SK-N-SH treated with all-trans-retinoic acid at 6 μM for 48 hours (cell line): Measurements from ENCODE around the gene SH3RF1.

Experiments
- ATAC-seq: fragments of 200-7000 bp; cut with Tn5 transposase; 3 replicates; pipeline ENCODE4 v1.9.1; 2020; ENCODE audit warnings: mild to moderate bottlenecking, moderate library complexity
- ARNTL ChIP-seq: fragments of 450-650 bp; formaldehyde crosslinking; IDR thresholded peaks from 2 replicates; pipeline ENCODE4 v1.5.0; 2020; ENCODE audit warnings: low read depth, mild to moderate bottlenecking, moderate library complexity, borderline replicate concordance
- BACH2 ChIP-seq: fragments of 250-450 bp; sonication (Bioruptor Pico); IDR thresholded peaks from 2 replicates; pipeline ENCODE4 v1.9.0; 2021; ENCODE audit warnings: mild to moderate bottlenecking, borderline replicate concordance
- CSDC2 ChIP-seq: fragments of 250-450 bp; sonication (Bioruptor Pico); IDR thresholded peaks from 2 replicates; pipeline ENCODE4 v1.5.0; 2020; ENCODE audit warnings: mild to moderate bottlenecking, moderate library complexity
- ESRRG ChIP-seq: fragments of 250-450 bp; sonication (Bioruptor Pico); IDR thresholded peaks from 2 replicates; pipeline ENCODE4 v1.6.1; 2021; ENCODE audit warnings: mild to moderate bottlenecking
- GLIS3 ChIP-seq: fragments of 250-450 bp; sonication (Bioruptor Pico); IDR thresholded peaks from 2 replicates; pipeline ENCODE4 v1.5.0; 2020; ENCODE audit warnings: mild to moderate bottlenecking, moderate library complexity
- ISL1 ChIP-seq: fragments of 250-450 bp; sonication (Bioruptor Pico); IDR thresholded peaks from 2 replicates; pipeline ENCODE4 v2.1.2; 2022; ENCODE audit warnings: mild to moderate bottlenecking, moderate library complexity
- OSR1 ChIP-seq: fragments of 250-450 bp; sonication (Bioruptor Pico); IDR thresholded peaks from 2 replicates; pipeline ENCODE4 v1.8.0; 2022; ENCODE audit warnings: moderate library complexity, mild to moderate bottlenecking, inconsistent platforms
- PPARA ChIP-seq: fragments of 250-450 bp; sonication (Bioruptor Pico); IDR thresholded peaks from 2 replicates; pipeline ENCODE4 v1.5.0; 2020; ENCODE audit warnings: mild to moderate bottlenecking, borderline replicate concordance
- RARB ChIP-seq: fragments of 250-450 bp; sonication (Bioruptor Pico); IDR thresholded peaks from 2 replicates; pipeline ENCODE4 v1.8.0; 2021; ENCODE audit warnings: mild to moderate bottlenecking, moderate library complexity
- SNAI2 ChIP-seq: fragments of 250-450 bp; sonication (Bioruptor Pico); IDR thresholded peaks from 2 replicates; pipeline ENCODE4 v1.5.0; 2020; ENCODE audit warnings: mild to moderate bottlenecking, moderate library complexity
- TCF4 ChIP-seq: fragments of 250-450 bp; sonication (Bioruptor Pico); IDR thresholded peaks from 2 replicates; pipeline ENCODE4 v1.8.0; 2021; ENCODE audit warnings: mild to moderate bottlenecking, moderate library complexity, borderline replicate concordance
- TOX ChIP-seq: fragments of 250-450 bp; sonication (Bioruptor Pico); IDR thresholded peaks from 2 replicates; pipeline ENCODE4 v1.8.0; 2021; ENCODE audit warnings: mild to moderate bottlenecking, moderate library complexity, borderline replicate concordance
- ZC3H10 ChIP-seq: fragments of 250-450 bp; sonication (Bioruptor Pico); IDR thresholded peaks from 2 replicates; pipeline ENCODE4 v1.5.1; 2021; ENCODE audit warnings: mild to moderate bottlenecking, moderate library complexity
- ZFP3 ChIP-seq: fragments of 250-450 bp; sonication (Bioruptor Pico); IDR thresholded peaks from 2 replicates; pipeline ENCODE4 v1.5.0; 2020; ENCODE audit warnings: mild to moderate bottlenecking, moderate library complexity
- ZFP30 ChIP-seq: fragments of 450-650 bp; formaldehyde crosslinking; IDR thresholded peaks from 2 replicates; pipeline ENCODE4 v1.5.0; 2022; ENCODE audit warnings: mild to moderate bottlenecking, moderate library complexity
- ZNF565 ChIP-seq: fragments of 450-650 bp; formaldehyde crosslinking; conservative IDR thresholded peaks from 2 replicates; pipeline ENCODE4 v1.5.0; 2020; ENCODE audit warnings: low read depth, mild to moderate bottlenecking, moderate library complexity
- ZNF70 ChIP-seq: fragments of 450-650 bp; formaldehyde crosslinking; IDR thresholded peaks from 2 replicates; pipeline ENCODE4 v1.5.0; 2020; ENCODE audit warnings: mild to moderate bottlenecking, moderate library complexity
- ZNF8 ChIP-seq: fragments of 450-650 bp; formaldehyde crosslinking; IDR thresholded peaks from 2 replicates; pipeline ENCODE4 v1.5.0; 2020; ENCODE audit warnings: mild to moderate bottlenecking, moderate library complexity
- TF ChIP-seq, protein P1 (sequence below): fragments of 250-450 bp; sonication (Bioruptor Pico); IDR thresholded peaks from 2 replicates; pipeline ENCODE4 v1.8.0; 2020; ENCODE audit warnings: mild to moderate bottlenecking, moderate library complexity, borderline replicate concordance
- TF ChIP-seq, protein P2 (sequence below): fragments of 250-450 bp; sonication (Bioruptor Pico); IDR thresholded peaks from 2 replicates; pipeline ENCODE4 v1.8.0; 2021; ENCODE audit warnings: low read depth, mild to moderate bottlenecking, moderate library complexity, borderline replicate concordance
- TF ChIP-seq, protein P3 (sequence below): fragments of 250-450 bp; sonication (Bioruptor Pico); IDR thresholded peaks from 2 replicates; pipeline ENCODE4 v1.5.1; 2021; ENCODE audit warnings: mild to moderate bottlenecking, moderate library complexity
- TF ChIP-seq, protein P4 (sequence below): fragments of 250-450 bp; sonication (Bioruptor Pico); IDR thresholded peaks from 2 replicates; pipeline ENCODE4 v1.5.0; 2020; ENCODE audit warnings: mild to moderate bottlenecking, moderate library complexity

SH3RF1 gene

DNA sequence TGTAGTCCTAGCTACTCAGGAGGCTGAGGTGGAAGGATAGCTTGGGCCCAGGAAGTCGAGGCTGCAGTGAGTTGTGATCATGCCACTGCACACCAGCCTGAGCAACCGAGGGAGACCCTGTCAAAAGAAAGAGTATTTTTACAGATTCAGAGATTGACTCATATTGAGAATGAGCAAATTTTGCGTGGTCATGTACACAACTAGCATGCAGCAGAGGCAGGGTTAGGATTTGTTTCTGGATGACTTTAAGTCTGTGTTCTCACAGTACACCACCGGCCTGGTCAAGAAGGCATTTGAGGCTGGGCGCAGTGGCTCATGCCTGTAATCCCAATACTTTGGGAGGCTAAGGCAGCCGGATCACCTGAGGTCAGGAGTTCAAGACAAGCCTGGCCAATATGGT is 215.9 kb downstream of the SH3RF1 start:
- no peak for ATAC-seq

DNA sequence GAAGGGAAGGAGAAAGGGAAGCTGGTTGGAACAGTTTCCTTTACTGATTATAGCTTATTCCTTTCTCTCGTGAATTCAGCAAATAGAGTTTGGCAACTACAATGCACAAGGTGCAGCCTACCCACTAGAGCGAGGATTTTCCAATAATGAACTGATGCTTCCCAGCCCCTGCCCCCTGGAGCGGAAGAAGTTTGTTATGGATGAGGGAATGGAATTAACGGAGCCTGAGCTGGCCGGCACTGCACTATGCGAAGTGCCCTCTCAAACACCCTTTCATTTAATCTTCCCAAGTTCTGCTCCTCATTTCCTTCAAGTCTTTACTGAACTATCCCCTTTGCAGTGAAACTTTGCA is 218.2 kb downstream of the SH3RF1 start:
- TF ChIP-seq ZNF8 (no peak), ISL1 (CRISPR knock-in tag) (no peak), BACH2 (CRISPR knock-in tag) (no peak), ZNF70 (CRISPR knock-in tag) (no peak), TOX (no peak), PPARA (CRISPR knock-in tag) (no peak)
- ATAC-seq: no peak

More for the DNA sequence above, 215.9 kb downstream of the SH3RF1 start:
- no peak for TF ChIP-seq SNAI2 (CRISPR knock-in tag)
- TF ChIP-seq, protein P1, sequence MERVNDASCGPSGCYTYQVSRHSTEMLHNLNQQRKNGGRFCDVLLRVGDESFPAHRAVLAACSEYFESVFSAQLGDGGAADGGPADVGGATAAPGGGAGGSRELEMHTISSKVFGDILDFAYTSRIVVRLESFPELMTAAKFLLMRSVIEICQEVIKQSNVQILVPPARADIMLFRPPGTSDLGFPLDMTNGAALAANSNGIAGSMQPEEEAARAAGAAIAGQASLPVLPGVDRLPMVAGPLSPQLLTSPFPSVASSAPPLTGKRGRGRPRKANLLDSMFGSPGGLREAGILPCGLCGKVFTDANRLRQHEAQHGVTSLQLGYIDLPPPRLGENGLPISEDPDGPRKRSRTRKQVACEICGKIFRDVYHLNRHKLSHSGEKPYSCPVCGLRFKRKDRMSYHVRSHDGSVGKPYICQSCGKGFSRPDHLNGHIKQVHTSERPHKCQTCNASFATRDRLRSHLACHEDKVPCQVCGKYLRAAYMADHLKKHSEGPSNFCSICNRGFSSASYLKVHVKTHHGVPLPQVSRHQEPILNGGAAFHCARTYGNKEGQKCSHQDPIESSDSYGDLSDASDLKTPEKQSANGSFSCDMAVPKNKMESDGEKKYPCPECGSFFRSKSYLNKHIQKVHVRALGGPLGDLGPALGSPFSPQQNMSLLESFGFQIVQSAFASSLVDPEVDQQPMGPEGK (CRISPR knock-in tag): no peak
- no peak for TF ChIP-seq BACH2 (CRISPR knock-in tag)
- TF ChIP-seq ARNTL (CRISPR knock-in tag): no peak
- TF ChIP-seq ZNF70 (CRISPR knock-in tag): no peak
- TF ChIP-seq, protein P2, sequence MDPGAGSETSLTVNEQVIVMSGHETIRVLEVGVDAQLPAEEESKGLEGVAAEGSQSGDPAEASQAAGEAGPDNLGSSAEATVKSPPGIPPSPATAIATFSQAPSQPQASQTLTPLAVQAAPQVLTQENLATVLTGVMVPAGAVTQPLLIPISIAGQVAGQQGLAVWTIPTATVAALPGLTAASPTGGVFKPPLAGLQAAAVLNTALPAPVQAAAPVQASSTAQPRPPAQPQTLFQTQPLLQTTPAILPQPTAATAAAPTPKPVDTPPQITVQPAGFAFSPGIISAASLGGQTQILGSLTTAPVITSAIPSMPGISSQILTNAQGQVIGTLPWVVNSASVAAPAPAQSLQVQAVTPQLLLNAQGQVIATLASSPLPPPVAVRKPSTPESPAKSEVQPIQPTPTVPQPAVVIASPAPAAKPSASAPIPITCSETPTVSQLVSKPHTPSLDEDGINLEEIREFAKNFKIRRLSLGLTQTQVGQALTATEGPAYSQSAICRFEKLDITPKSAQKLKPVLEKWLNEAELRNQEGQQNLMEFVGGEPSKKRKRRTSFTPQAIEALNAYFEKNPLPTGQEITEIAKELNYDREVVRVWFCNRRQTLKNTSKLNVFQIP: no peak
- no peak for TF ChIP-seq TCF4
- TF ChIP-seq TOX: no peak
- no peak for TF ChIP-seq ESRRG (CRISPR knock-in tag)

DNA sequence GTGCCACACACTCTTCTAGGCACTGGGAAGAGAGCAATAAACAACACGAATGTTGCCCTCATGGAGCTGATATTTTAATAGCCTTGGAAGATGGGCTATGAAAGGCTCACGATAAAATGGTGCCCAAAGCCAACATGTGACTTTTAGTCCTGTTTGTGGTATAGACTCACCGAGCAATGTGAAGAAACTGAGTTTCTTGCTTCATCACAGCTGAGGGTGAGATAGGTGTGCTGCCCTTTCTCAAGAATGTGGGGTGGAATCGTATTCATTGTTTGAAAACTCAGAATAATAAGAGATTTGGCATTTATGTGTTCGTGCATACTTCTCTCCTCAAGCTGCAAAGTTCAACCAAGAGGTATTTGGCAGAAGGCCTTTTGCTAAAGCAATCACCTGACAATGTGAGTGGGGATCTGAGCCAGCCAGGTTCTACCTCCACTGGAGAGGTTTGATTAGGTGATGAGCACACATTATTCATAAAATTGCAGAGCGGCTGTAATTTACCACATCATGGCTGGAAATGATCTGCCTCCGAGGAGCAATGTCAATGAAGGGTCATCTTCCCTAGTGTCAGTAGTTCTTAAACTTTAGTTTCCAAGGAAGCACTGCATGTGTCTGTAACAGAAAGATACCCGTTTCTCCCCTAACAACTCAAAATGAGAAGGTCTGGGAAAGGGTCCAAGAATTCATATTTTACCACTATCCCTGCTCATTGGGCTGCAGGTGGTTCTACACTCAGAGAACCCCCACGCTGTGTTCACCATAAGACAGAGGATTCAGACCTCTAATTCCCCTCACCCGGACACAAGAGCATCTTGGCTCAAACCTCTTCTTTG is 218.8 kb downstream of the SH3RF1 start:
- TF ChIP-seq ZNF8: no peak
- TF ChIP-seq ESRRG (CRISPR knock-in tag): no peak
- no peak for TF ChIP-seq ZNF70 (CRISPR knock-in tag)
- TF ChIP-seq ZFP30 (CRISPR knock-in tag): no peak
- TF ChIP-seq PPARA (CRISPR knock-in tag): no peak
- TF ChIP-seq CSDC2 (CRISPR knock-in tag): no peak
- no peak for TF ChIP-seq ZNF565 (CRISPR knock-in tag)
- TF ChIP-seq, protein P3, sequence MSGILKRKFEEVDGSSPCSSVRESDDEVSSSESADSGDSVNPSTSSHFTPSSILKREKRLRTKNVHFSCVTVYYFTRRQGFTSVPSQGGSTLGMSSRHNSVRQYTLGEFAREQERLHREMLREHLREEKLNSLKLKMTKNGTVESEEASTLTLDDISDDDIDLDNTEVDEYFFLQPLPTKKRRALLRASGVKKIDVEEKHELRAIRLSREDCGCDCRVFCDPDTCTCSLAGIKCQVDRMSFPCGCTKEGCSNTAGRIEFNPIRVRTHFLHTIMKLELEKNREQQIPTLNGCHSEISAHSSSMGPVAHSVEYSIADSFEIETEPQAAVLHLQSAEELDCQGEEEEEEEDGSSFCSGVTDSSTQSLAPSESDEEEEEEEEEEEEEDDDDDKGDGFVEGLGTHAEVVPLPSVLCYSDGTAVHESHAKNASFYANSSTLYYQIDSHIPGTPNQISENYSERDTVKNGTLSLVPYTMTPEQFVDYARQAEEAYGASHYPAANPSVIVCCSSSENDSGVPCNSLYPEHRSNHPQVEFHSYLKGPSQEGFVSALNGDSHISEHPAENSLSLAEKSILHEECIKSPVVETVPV: no peak
- TF ChIP-seq GLIS3: no peak
- TF ChIP-seq, protein P1 (CRISPR knock-in tag): no peak
- no peak for TF ChIP-seq ARNTL (CRISPR knock-in tag)
- no peak for TF ChIP-seq RARB
- TF ChIP-seq, protein P4, sequence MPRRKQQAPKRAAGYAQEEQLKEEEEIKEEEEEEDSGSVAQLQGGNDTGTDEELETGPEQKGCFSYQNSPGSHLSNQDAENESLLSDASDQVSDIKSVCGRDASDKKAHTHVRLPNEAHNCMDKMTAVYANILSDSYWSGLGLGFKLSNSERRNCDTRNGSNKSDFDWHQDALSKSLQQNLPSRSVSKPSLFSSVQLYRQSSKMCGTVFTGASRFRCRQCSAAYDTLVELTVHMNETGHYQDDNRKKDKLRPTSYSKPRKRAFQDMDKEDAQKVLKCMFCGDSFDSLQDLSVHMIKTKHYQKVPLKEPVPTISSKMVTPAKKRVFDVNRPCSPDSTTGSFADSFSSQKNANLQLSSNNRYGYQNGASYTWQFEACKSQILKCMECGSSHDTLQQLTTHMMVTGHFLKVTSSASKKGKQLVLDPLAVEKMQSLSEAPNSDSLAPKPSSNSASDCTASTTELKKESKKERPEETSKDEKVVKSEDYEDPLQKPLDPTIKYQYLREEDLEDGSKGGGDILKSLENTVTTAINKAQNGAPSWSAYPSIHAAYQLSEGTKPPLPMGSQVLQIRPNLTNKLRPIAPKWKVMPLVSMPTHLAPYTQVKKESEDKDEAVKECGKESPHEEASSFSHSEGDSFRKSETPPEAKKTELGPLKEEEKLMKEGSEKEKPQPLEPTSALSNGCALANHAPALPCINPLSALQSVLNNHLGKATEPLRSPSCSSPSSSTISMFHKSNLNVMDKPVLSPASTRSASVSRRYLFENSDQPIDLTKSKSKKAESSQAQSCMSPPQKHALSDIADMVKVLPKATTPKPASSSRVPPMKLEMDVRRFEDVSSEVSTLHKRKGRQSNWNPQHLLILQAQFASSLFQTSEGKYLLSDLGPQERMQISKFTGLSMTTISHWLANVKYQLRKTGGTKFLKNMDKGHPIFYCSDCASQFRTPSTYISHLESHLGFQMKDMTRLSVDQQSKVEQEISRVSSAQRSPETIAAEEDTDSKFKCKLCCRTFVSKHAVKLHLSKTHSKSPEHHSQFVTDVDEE: no peak
- no peak for TF ChIP-seq BACH2 (CRISPR knock-in tag)
- no peak for TF ChIP-seq ZC3H10
- no peak for TF ChIP-seq OSR1 (CRISPR knock-in tag)
- TF ChIP-seq ZFP3 (CRISPR knock-in tag): no peak
- TF ChIP-seq SNAI2 (CRISPR knock-in tag): no peak
- no peak for ATAC-seq
